ENCODE measurements around the gene FAM83E.
"Not testable (repeated sequence)": the region's sequence is repeated elsewhere in the genome, so short reads cannot be mapped to it uniquely, and the experiment has no call there.

Gene FAM83E

GRCh38 chr19:48595833-48596232 lies 19.0 kb downstream of the FAM83E start:
- Histone ChIP-seq H3K4me1 (ENCODE audit: control insufficient read depth, insufficient read depth, low read length) (no peaks in the 10 kb centered on the region), H3K9ac (ENCODE audit: low read length) (no peak overlapping the region), H3K36me3 (ENCODE audit: control insufficient read depth, insufficient read depth, low read length) (no peaks in the 10 kb centered on the region), H3K4me3 (ENCODE audit: low read length) (no peak overlapping the region), H3K27ac (ENCODE audit: low read depth, low read length) (no peak overlapping the region), H3K27me3 (ENCODE audit: control insufficient read depth, insufficient read depth, low read length) (no peaks in the 10 kb centered on the region)

- H3K4me1 ChIP-seq (ENCODE audit: control insufficient read depth, insufficient read depth, low read length): no peaks in the 10 kb centered on the region
- H3K27me3 ChIP-seq (ENCODE audit: control insufficient read depth, insufficient read depth, low read length): no peaks in the 10 kb centered on the region
- H3K4me3 ChIP-seq (ENCODE audit: low read length): no peak overlapping the region
- no peak overlapping the region for H3K27ac ChIP-seq (ENCODE audit: low read depth, low read length)
- no peak overlapping the region for H3K9ac ChIP-seq (ENCODE audit: low read length)
- H3K36me3 ChIP-seq (ENCODE audit: control insufficient read depth, insufficient read depth, low read length): no peaks in the 10 kb centered on the region
These were observed 19.7 kb downstream of the FAM83E start for GRCh38 chr19:48595171-48595570.

GRCh38 chr19:48591021-48591420 lies 23.9 kb downstream of the FAM83E start:
- Histone ChIP-seq H3K4me1 (ENCODE audit: control insufficient read depth, insufficient read depth, low read length) (peaks cover 2% of the 10 kb centered on the region), H3K27me3 (ENCODE audit: control insufficient read depth, insufficient read depth, low read length) (no peaks in the 10 kb centered on the region), H3K9ac (ENCODE audit: low read length) (no peak overlapping the region), H3K4me3 (ENCODE audit: low read length) (no peak overlapping the region), H3K27ac (ENCODE audit: low read depth, low read length) (no peak overlapping the region), H3K36me3 (ENCODE audit: control insufficient read depth, insufficient read depth, low read length) (no peaks in the 10 kb centered on the region)

GRCh38 chr19:48588670-48589401 lies 26.0 kb downstream of the FAM83E start:
- H3K27ac ChIP-seq (ENCODE audit: low read depth, low read length): no peak overlapping the region
- peak overlapping the region; percentile 74 for H3K4me3 ChIP-seq (ENCODE audit: low read length)
- H3K27me3 ChIP-seq (ENCODE audit: control insufficient read depth, insufficient read depth, low read length): no peaks in the 10 kb centered on the region
- H3K36me3 ChIP-seq (ENCODE audit: control insufficient read depth, insufficient read depth, low read length): no peaks in the 10 kb centered on the region
- H3K4me1 ChIP-seq (ENCODE audit: control insufficient read depth, insufficient read depth, low read length): peaks cover 4% of the 10 kb centered on the region
- H3K9ac ChIP-seq (ENCODE audit: low read length): no peak overlapping the region

GRCh38 chr19:48587387-48587786 lies 27.5 kb downstream of the FAM83E start:
- H3K4me1 ChIP-seq (ENCODE audit: control insufficient read depth, insufficient read depth, low read length): peaks cover 4% of the 10 kb centered on the region
- no peaks in the 10 kb centered on the region for H3K27me3 ChIP-seq (ENCODE audit: control insufficient read depth, insufficient read depth, low read length)
- H3K27ac ChIP-seq (ENCODE audit: low read depth, low read length): no peak overlapping the region

GRCh38 chr19:48582168-48582567 lies 32.7 kb downstream of the FAM83E start:
- no peaks in the 10 kb centered on the region for H3K36me3 ChIP-seq (ENCODE audit: control insufficient read depth, insufficient read depth, low read length)
- peaks cover 2% of the 10 kb centered on the region for H3K4me1 ChIP-seq (ENCODE audit: control insufficient read depth, insufficient read depth, low read length)
- no peak overlapping the region for H3K27ac ChIP-seq (ENCODE audit: low read depth, low read length)
- H3K27me3 ChIP-seq (ENCODE audit: control insufficient read depth, insufficient read depth, low read length): no peaks in the 10 kb centered on the region
- no peak overlapping the region for H3K9ac ChIP-seq (ENCODE audit: low read length)
- H3K4me3 ChIP-seq (ENCODE audit: low read length): no peak overlapping the region

More at GRCh38 chr19:48587387-48587786, 27.5 kb downstream of the FAM83E start:
- Histone ChIP-seq H3K36me3 (ENCODE audit: control insufficient read depth, insufficient read depth, low read length) (no peaks in the 10 kb centered on the region), H3K4me3 (ENCODE audit: low read length) (no peak overlapping the region), H3K9ac (ENCODE audit: low read length) (no peak overlapping the region)

GRCh38 chr19:48578891-48579290 lies 36.0 kb downstream of the FAM83E start:
- Histone ChIP-seq H3K9ac (ENCODE audit: low read length) (no peak overlapping the region), H3K27me3 (ENCODE audit: control insufficient read depth, insufficient read depth, low read length) (no peaks in the 10 kb centered on the region), H3K4me3 (ENCODE audit: low read length) (no peak overlapping the region), H3K27ac (ENCODE audit: low read depth, low read length) (no peak overlapping the region), H3K4me1 (ENCODE audit: control insufficient read depth, insufficient read depth, low read length) (no peaks in the 10 kb centered on the region), H3K36me3 (ENCODE audit: control insufficient read depth, insufficient read depth, low read length) (no peaks in the 10 kb centered on the region)

GRCh38 chr19:48577908-48578307 lies 37.0 kb downstream of the FAM83E start:
- not testable (repeated sequence) for H3K36me3 ChIP-seq (ENCODE audit: control insufficient read depth, insufficient read depth, low read length)

GRCh38 chr19:48575931-48576622 lies 38.8 kb downstream of the FAM83E start:
- Histone ChIP-seq H3K36me3 (ENCODE audit: control insufficient read depth, insufficient read depth, low read length) (no peaks in the 10 kb centered on the region), H3K4me1 (ENCODE audit: control insufficient read depth, insufficient read depth, low read length) (no peaks in the 10 kb centered on the region), H3K27ac (ENCODE audit: low read depth, low read length) (no peak overlapping the region), H3K27me3 (ENCODE audit: control insufficient read depth, insufficient read depth, low read length) (no peaks in the 10 kb centered on the region), H3K9ac (ENCODE audit: low read length) (no peak overlapping the region), H3K4me3 (ENCODE audit: low read length) (no peak overlapping the region)

More at GRCh38 chr19:48577908-48578307, 37.0 kb downstream of the FAM83E start:
- not testable (repeated sequence) for H3K27me3 ChIP-seq (ENCODE audit: control insufficient read depth, insufficient read depth, low read length); H3K9ac ChIP-seq (ENCODE audit: low read length); H3K4me1 ChIP-seq (ENCODE audit: control insufficient read depth, insufficient read depth, low read length); H3K4me3 ChIP-seq (ENCODE audit: low read length); H3K27ac ChIP-seq (ENCODE audit: low read depth, low read length)

- no peak overlapping the region for H3K27ac ChIP-seq (ENCODE audit: low read depth, low read length)
- H3K4me3 ChIP-seq (ENCODE audit: low read length): no peak overlapping the region
These were observed 41.7 kb downstream of the FAM83E start for GRCh38 chr19:48573163-48573505.

GRCh38 chr19:48571378-48572162 lies 43.3 kb downstream of the FAM83E start:
- H3K9ac ChIP-seq (ENCODE audit: low read length): no peak overlapping the region
- no peak overlapping the region for H3K27ac ChIP-seq (ENCODE audit: low read depth, low read length)
- peaks cover 6% of the 10 kb centered on the region for H3K4me1 ChIP-seq (ENCODE audit: control insufficient read depth, insufficient read depth, low read length)
- H3K27me3 ChIP-seq (ENCODE audit: control insufficient read depth, insufficient read depth, low read length): peaks cover 4% of the 10 kb centered on the region
- no peaks in the 10 kb centered on the region for H3K36me3 ChIP-seq (ENCODE audit: control insufficient read depth, insufficient read depth, low read length)
- no peak overlapping the region for H3K4me3 ChIP-seq (ENCODE audit: low read length)

More at GRCh38 chr19:48573163-48573505, 41.7 kb downstream of the FAM83E start:
- H3K36me3 ChIP-seq (ENCODE audit: control insufficient read depth, insufficient read depth, low read length): no peaks in the 10 kb centered on the region
- H3K9ac ChIP-seq (ENCODE audit: low read length): no peak overlapping the region
- H3K27me3 ChIP-seq (ENCODE audit: control insufficient read depth, insufficient read depth, low read length): peaks cover 4% of the 10 kb centered on the region
- H3K4me1 ChIP-seq (ENCODE audit: control insufficient read depth, insufficient read depth, low read length): peaks cover 4% of the 10 kb centered on the region

GRCh38 chr19:48569814-48570213 lies 45.1 kb downstream of the FAM83E start:
- H3K4me3 ChIP-seq (ENCODE audit: low read length): no peak overlapping the region
- H3K27ac ChIP-seq (ENCODE audit: low read depth, low read length): no peak overlapping the region
- peaks cover 4% of the 10 kb centered on the region for H3K27me3 ChIP-seq (ENCODE audit: control insufficient read depth, insufficient read depth, low read length)
- H3K9ac ChIP-seq (ENCODE audit: low read length): no peak overlapping the region
- no peaks in the 10 kb centered on the region for H3K36me3 ChIP-seq (ENCODE audit: control insufficient read depth, insufficient read depth, low read length)
- H3K4me1 ChIP-seq (ENCODE audit: control insufficient read depth, insufficient read depth, low read length): peaks cover 6% of the 10 kb centered on the region

Data from rectal smooth muscle tissue (tissue), 1 donor.